ENCODE results near the gene UGDH. TPM values are rescaled to one million over a fixed set of nuclear protein-coding genes. Genes with fewer than 3 reads are reported as not detected.
"Not testable (repeated sequence)": the region's sequence is repeated elsewhere in the genome, so short reads cannot be mapped to it uniquely, and the experiment has no call there.

UGDH gene
- 16.6 TPM for total RNA-seq
- long read RNA-seq, transcript UGDH-201 (12 exons, 3,216 nt): major isoform, 15 of 15 reads
- long read RNA-seq, partial matches to known transcripts: 0 of 15 reads
- long read RNA-seq, other reads (novel, unspliced or antisense): 0 of 15 reads

DNA sequence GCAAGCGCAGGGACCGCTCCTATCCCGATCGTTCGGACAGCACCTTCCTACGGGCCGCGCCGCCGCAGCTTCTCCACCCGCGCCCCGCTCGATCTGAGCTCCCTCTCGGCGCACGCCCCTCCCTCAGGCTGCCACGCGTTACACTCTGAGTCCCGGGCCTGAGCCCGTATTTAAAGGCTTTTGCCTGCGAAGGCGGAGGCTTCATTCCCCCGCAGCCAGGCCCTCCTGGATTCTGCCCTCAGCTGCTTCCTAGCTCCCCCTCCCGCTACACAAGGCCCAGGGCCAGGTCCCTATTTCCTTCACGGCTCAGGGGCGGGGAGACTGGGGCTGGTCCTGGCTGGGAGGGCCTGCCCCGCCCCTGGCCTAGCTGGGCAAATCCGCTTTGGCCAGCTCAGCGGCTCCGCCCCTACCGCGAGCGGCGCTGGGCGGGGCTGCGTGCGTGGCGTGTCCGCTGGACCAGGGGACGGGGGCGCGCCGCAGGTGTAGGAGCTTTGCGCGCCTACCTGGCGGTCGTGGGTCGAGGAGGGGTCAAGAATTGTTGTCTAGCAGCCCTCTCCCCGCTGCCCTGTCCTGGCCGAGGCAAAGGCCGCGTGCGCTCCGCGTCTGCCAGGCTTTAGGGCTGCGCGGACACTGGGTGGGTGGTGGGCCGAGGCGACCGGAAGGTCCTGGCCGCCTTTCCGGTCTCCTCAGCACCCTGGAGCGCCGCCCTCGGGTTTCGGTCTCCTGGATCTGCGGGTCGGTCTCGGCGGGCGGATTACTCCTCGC, at the start of gene UGDH:
Gene UGDH (minus strand): TSS at position 144 of the 765 bp plus-strand sequence. CDS start 5,927 bp downstream, outside the sequence.
- ATAC-seq (peak; percentile 99), DNase-seq (ENCODE audit: missing footprints) (peak; percentile 98)
- intact Hi-C loops (cut with DNase I): loop anchor here (1.0 to 5.0 kb wide), 4 partner anchors 70 to 450 kb away; partner anchors contain the start of genes LIAS, PDS5A, RPL9 and SMIM14

DNA sequence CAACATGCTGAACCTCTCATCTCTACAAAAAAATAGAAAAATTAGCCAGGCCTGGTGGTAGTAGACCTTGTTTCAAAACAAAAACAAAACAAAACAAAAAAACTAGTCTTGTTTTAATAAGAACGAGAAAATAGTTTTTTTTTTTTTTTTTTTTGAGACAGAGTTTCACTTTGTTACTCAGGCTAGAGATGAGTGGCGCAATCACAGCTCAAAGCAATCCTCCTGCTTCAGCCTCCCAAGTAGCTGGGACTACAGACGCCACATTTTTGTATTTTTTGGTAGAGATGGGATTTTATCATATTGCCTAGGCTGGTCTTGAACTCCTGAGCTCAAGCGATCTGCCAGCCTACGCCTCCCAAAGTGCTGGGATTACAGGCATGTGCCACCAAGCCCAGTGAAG, 47.7 kb upstream of the UGDH start:
- intact Hi-C loops (cut with DNase I): no loop called here
- no peak for DNase-seq (ENCODE audit: missing footprints)
- no peak for ATAC-seq

DNA sequence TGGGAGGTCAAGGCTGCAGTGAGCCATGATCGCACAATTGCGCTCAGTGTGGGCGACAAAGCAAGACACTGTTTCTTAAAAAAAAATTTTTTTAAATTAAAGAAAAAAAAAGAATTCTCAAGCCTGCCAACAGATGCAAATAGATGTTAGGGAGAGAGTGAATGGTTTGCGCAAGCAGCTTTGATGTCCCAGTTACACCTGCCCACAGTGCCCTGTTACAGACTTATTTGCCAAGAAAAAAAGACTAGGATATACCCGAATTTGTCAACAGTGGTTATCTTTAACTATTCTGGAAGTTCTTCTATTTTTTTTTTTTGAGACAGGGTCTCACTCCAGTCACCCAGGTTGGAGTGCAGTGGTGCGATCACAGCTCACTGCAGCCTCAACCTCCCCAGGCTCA, 44.3 kb upstream of the UGDH start:
- intact Hi-C loops (cut with DNase I): no loop called here
- no peak for ATAC-seq
- no peak for DNase-seq (ENCODE audit: missing footprints)

DNA sequence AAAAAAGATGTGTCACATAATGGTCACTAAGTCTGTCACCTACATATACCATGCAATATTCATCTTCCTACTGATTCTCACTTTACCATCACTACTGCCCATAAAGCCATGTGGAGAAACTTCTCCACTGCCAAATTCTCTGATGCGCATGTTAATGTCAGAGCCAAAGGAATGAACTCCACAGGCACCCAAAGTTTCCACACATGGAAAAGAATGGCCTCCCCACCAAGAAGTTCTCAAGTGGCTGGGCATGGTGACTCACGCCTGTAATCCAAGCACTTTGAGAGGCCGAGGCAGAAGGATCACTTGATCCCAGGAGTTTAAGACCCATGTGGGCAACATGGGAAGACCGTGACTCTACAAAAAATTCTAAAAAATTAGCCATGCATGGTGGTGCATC, 43.8 kb upstream of the UGDH start:
- intact Hi-C loops (cut with DNase I): no loop called here
- ATAC-seq: no peak
- no peak for DNase-seq (ENCODE audit: missing footprints)

- no peak for DNase-seq (ENCODE audit: missing footprints)
- no peak for ATAC-seq
Measured at GRCh38 chr4:39569209-39569608, 42.0 kb upstream of the UGDH start.

GRCh38 chr4:39568805-39569204, 41.6 kb upstream of the UGDH start:
- intact Hi-C loops (cut with DNase I): no loop called here
- no peak for DNase-seq (ENCODE audit: missing footprints)
- ATAC-seq: no peak

More at GRCh38 chr4:39569209-39569608, 42.0 kb upstream of the UGDH start:
- intact Hi-C loops (cut with DNase I): no loop called here

- no peak for DNase-seq (ENCODE audit: missing footprints)
- intact Hi-C loops (cut with DNase I): no loop called here
- ATAC-seq: no peak
Measured at GRCh38 chr4:39565878-39566600, 38.8 kb upstream of the UGDH start.

GRCh38 chr4:39563346-39563847, 36.2 kb upstream of the UGDH start:
- intact Hi-C loops (cut with DNase I): no loop called here
- no peak for DNase-seq (ENCODE audit: missing footprints)
- ATAC-seq: no peak

- no peak for DNase-seq (ENCODE audit: missing footprints)
- no peak for ATAC-seq
- intact Hi-C loops (cut with DNase I): no loop called here
Measured at GRCh38 chr4:39562792-39563191, 35.6 kb upstream of the UGDH start.

GRCh38 chr4:39559626-39560025, 32.4 kb upstream of the UGDH start:
- DNase-seq (ENCODE audit: missing footprints): no peak
- intact Hi-C loops (cut with DNase I): no loop called here
- no peak for ATAC-seq

- no peak for ATAC-seq
- DNase-seq (ENCODE audit: missing footprints): no peak
- intact Hi-C loops (cut with DNase I): no loop called here
Measured at GRCh38 chr4:39555472-39555871, 28.2 kb upstream of the UGDH start.

- intact Hi-C loops (cut with DNase I): no loop called here
- ATAC-seq: no peak
Measured at GRCh38 chr4:39548425-39549067, 21.3 kb upstream of the UGDH start.

DNA sequence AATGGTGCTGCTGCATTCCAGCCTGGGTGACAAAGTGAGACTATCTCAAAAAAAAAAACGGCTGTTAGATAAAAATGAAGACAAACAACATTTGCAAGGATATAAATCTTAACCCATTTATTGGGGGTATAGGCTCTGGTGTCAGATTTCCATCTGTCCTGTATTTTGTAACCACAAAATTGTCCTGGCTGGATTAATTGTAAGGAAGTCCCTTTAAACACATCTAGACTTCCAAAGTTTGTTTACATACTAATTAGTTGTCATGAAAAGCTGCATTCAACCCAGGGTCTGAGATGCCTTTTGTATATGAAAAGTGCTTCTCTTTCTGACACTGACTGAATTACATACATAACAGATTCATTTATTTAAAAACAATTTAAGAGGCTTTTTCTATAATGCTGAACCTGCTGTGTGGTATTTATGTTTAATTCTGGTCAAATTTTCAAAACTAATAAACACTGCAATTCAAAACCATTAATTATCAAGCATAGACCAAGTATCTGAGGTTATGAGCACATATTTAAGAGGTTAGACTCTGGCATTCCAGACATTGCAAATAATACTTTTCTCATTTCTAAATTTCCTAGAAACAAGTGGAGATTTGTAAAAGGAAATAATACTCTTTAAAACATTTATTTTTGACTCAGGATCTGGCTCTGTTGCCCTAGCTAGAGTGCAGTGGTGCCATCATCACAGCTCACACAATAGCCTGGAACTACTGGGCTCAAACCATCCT, 17.5 kb upstream of the UGDH start:
- ATAC-seq: no peak
- intact Hi-C loops (cut with DNase I): no loop called here
- DNase-seq (ENCODE audit: missing footprints): no peak

More at GRCh38 chr4:39548425-39549067, 21.3 kb upstream of the UGDH start:
- no peak for DNase-seq (ENCODE audit: missing footprints)

DNA sequence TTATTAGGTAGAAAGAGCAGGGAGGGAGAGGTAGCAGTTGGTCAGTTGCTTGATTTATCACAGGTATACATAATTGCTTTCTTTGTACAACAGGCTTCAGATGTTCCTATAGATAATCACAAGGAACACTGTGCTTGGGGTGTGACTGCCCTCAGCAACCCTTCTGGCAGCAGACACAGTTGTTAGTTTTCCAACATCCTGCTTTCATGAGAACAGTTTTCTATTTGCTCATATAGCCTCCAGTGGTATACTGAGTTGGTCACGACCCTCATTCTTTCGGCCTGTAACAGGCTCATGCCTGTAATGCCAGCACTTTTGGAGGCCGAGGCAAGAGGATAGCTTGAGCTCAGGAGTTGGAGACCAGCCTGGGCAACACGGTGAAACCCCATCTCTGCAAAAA, 16.8 kb upstream of the UGDH start:
- intact Hi-C loops (cut with DNase I); ATAC-seq: not testable (repeated sequence)

DNA sequence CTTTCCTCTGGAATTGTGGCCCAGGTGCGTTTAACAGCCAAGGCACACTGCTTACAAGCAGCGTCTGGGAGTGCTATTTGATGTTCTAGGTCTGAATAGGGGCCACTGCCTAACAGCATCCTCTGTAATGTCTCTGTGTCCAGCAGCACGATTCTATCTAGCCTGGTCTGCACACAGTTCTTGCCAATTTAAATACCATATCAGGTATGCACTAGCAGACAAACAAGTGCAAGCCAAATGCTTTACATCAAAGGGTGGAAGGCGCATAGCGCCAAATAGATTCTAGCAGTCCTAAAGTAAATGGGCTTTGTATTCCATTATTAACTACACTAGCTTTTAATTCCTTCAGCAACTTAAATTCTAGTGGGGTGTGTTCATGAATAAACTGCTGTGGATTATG, 15.8 kb upstream of the UGDH start:
- ATAC-seq (no peak), DNase-seq (ENCODE audit: missing footprints) (no peak)
- intact Hi-C loops (cut with DNase I): no loop called here

More for the DNA sequence above, 16.8 kb upstream of the UGDH start:
- DNase-seq (ENCODE audit: missing footprints): not testable (repeated sequence)

DNA sequence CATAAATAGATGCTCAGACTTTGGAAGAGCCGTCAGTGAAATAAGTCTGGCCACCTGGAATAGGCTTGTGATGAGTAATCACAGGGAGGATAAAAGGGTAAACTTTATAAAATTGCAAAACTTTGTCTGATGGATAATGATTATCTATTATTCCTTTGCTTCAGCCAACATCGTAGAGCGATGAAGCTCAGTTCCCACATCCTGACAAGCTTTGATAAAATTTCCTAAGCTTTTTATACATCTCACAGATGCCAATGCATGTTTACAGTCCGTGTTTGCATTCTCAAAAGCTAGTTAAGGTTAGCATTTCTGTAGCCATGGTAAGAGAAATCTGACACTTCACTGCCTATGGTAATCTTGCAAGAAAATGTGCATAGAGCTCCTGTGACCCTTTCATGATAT, 15.4 kb upstream of the UGDH start:
- intact Hi-C loops (cut with DNase I): no loop called here
- ATAC-seq (no peak), DNase-seq (ENCODE audit: missing footprints) (no peak)

DNA sequence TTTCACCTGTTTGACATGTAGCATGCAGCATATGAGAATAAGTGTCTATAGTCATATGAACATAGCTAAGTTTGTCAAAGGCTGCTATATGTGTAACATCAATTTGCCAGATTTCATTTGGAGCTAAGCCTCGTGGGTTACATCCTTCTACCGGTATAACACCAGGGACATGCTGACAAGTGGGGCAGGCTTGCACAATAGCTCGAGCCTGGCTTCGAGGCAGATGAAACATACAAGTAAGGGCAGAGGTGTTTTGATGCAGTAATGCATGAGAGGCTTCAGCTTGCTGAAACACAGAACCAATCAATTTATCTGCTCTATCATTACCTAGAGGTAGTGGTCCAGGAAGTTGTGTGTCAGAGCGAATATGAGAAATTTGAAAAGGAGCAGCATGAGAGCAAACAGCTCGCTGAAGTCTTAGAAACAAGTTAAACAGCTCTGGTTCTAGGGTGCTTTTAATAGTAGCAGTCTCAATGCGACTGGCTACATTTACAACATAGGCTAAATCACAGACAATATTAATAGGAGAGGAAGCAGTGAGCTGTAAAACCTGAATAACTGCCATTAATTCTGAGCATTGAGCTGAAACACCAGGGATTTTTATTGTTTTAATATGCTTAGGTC, 14.9 kb upstream of the UGDH start:
- ATAC-seq: no peak
- intact Hi-C loops (cut with DNase I): no loop called here
- no peak for DNase-seq (ENCODE audit: missing footprints)

DNA sequence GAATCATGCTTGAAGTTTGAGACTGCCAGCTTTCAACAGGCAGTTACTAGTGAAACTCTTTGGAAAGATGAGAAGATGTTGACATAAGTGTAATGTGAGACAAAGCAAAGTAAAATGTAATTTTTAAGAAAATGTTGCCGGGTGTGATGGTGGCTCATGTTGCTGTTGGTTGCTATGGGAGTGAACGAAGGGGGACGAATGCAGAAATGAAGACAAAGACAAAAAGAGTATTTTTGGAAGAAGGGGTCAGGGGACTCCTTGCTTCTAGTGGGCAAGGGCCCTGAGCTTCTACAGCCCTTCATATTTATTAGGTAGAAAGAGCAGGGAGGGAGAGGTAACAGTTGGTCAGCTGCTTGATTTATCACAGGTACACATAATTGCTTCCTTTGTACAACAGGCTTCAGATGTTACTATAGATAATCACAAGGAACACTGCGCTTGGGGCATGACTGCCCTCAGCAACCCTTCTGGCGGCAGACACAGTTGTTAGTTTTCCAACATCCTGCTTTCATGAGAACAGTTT, 11.9 kb upstream of the UGDH start:
- DNase-seq (ENCODE audit: missing footprints): no peak
- intact Hi-C loops (cut with DNase I): no loop called here
- no peak for ATAC-seq

Data from Right ventricle myocardium inferior (tissue), 1 donor.